ENCODE results near the gene C13orf46. TPM values are rescaled to one million over a fixed set of nuclear protein-coding genes. Genes with fewer than 3 reads are reported as not detected.

The C13orf46 gene
- total RNA-seq, 2 donors from 2014 or later = 0.59 to 2.7 TPM

GRCh38 chr13:113959198-113959597, 14.7 kb downstream of the C13orf46 start:
- no peak for TF ChIP-seq CTCF (IDR thresholded peaks at IDR 0.05)
- no peak overlapping the region for H3K27ac ChIP-seq
- DNase-seq (ENCODE audit: low spot score) = no peak
- no peaks in the 10 kb centered on the region for H3K36me3 ChIP-seq
- H3K4me3 ChIP-seq = no peak overlapping the region
- peaks cover 0 to 5% of the 10 kb centered on the region in 2 donors for H3K9me3 ChIP-seq
- no peaks in the 10 kb centered on the region for H3K27me3 ChIP-seq
- H3K4me1 ChIP-seq = no peaks in the 10 kb centered on the region

- Histone ChIP-seq H3K27me3 (no peaks in the 10 kb centered on the region), H3K4me3 (no peak overlapping the region), H3K9me3 (peaks cover 0 to 5% of the 10 kb centered on the region in 2 donors), H3K4me1 (no peaks in the 10 kb centered on the region), H3K36me3 (no peaks in the 10 kb centered on the region), H3K27ac (no peak overlapping the region)
- DNase-seq (ENCODE audit: low spot score) = no peak
- no peak for TF ChIP-seq CTCF (IDR thresholded peaks at IDR 0.05)
These were observed 15.5 kb downstream of the C13orf46 start for GRCh38 chr13:113958373-113958772.

- no peak for DNase-seq (ENCODE audit: low spot score)
These were observed 17.3 kb downstream of the C13orf46 start for GRCh38 chr13:113956571-113956970.

GRCh38 chr13:113955691-113956090, 18.2 kb downstream of the C13orf46 start:
- H3K9me3 ChIP-seq = peaks cover 0 to 5% of the 10 kb centered on the region in 2 donors
- no peak for DNase-seq (ENCODE audit: low spot score)
- TF ChIP-seq CTCF (IDR thresholded peaks at IDR 0.05) = no peak
- H3K36me3 ChIP-seq = no peaks in the 10 kb centered on the region
- peaks cover 0 to 10% of the 10 kb centered on the region in 2 donors for H3K4me1 ChIP-seq
- H3K27ac ChIP-seq = no peak overlapping the region
- no peaks in the 10 kb centered on the region for H3K27me3 ChIP-seq
- H3K4me3 ChIP-seq = no peak overlapping the region

More at GRCh38 chr13:113956571-113956970, 17.3 kb downstream of the C13orf46 start:
- Histone ChIP-seq H3K27ac (no peak overlapping the region), H3K4me1 (peaks cover 0 to 1% of the 10 kb centered on the region in 2 donors), H3K27me3 (no peaks in the 10 kb centered on the region), H3K9me3 (peaks cover 0 to 5% of the 10 kb centered on the region in 2 donors), H3K4me3 (no peak overlapping the region), H3K36me3 (no peaks in the 10 kb centered on the region)
- no peak for TF ChIP-seq CTCF (IDR thresholded peaks at IDR 0.05)

- H3K9me3 ChIP-seq = peaks cover 0 to 5% of the 10 kb centered on the region in 2 donors
- DNase-seq (ENCODE audit: low spot score) = no peak
- H3K4me1 ChIP-seq = peaks cover 0 to 12% of the 10 kb centered on the region in 2 donors
- TF ChIP-seq CTCF (IDR thresholded peaks at IDR 0.05) = no peak
- no peaks in the 10 kb centered on the region for H3K27me3 ChIP-seq
- H3K27ac ChIP-seq = no peak overlapping the region
- no peak overlapping the region for H3K4me3 ChIP-seq
- no peaks in the 10 kb centered on the region for H3K36me3 ChIP-seq
These were observed 18.6 kb downstream of the C13orf46 start for GRCh38 chr13:113955235-113955634.

All from right atrium auricular region (tissue), 2 donors.